NCI-H526 (cell line): ENCODE data around the gene BUB1B.
"Not testable (repeated sequence)": the region's sequence is repeated elsewhere in the genome, so short reads cannot be mapped to it uniquely, and the experiment has no call there.

Experiments
- DNase-seq, 2 experiments: peaks; one replicate each; lab custom pipeline; 2025; lab: John Stamatoyannopoulos, UW

Gene BUB1B

DNA sequence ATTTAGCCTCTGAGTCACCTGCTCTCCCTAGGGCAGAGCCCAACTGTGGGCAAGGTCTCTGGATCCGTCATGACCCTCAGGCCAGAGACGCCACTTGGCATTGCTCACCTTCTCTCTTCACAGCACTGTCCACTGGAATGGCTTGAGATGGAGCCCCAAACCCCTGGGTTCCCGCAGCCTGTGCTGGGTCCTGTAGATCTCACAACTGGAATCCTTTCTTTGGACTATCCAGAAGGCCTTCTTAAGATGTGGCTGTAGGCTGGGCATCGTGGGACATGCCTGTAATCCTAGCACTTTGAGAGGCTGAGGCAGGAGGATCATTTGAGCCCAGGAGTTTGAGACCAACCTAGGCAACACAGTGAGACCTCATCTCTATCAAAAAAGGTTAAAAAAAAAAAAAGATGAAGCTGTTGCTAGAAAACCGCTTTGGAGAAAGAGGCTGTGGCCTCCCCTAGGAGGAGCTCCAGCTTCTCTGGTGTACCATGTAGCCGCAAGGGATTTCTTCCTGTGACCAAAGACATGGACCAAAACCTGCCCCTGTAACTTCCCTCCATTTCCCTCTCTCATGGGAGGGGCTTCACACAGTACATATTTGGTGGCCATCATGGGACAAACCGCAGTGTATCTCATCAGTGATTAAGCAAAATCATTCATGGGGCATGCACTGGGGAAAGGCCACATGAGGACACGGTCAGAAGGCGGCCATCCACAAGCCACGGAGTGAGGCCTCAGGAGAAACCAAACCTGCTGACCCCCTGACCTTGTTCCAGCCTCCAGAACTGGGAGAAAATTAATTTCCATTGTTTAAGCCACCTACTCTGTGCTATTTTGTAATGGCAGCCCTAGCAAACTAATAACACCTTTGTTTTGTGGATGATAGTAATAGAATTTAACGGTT, 23.3 kb upstream of the BUB1B start:
- no peak for DNase-seq

DNA sequence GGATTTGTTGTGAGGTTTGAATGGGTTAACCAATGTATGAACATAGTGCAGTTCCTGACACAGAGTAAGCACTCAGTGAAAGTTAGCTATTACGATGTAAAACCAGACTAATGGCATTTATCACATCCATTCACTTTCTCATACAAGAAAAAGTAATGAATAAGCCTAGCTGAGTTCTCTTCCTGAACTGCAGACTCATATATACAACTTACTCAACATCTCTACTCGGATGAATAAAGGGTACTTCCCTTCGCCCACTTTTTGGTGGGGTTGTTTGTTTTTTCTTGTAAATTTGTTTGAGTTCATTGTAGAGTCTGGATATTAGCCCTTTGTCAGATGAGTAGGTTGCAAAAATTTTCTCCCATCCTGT, 22.7 kb upstream of the BUB1B start:
- not testable (repeated sequence) for DNase-seq

DNA sequence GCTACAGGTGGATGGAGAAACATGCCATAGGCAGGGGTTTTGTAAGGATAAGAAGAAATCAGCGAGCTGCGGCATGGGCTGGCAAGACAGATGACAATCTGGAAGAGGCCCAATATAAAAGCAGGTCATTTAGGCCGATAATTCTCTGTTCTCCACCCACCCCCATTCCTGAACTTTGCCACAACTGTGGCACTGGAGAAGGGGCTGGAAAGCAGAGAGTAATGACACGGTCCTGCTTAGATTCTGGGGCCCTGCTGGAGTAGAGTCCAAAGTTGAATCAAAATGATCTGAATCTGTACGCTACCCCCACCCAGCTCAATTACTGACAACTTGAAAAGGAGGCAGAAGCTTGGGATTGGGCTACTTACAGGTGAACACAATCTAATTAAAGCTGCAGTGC, 18.4 kb upstream of the BUB1B start:
- DNase-seq = no peak

DNA sequence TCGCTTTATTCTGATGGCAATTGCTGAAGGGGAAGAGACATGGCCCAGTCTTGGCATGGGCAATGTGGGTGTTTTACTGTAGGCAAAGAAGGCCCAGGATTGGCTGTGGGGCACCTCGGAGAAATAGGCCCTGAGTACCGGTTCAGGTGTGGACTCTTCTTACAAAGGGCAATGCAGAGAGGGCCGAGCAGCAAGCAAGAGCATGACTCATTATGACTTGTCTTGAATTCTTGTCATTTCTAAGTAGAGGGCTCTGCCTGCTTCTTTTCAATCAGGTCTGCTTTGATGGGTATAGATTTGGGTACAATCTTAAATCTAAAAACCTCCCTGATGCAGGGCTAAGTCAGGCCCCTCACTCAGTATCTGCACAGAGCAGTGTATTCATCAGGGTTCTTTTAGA, 14.8 kb upstream of the BUB1B start:
- no peak for DNase-seq

DNA sequence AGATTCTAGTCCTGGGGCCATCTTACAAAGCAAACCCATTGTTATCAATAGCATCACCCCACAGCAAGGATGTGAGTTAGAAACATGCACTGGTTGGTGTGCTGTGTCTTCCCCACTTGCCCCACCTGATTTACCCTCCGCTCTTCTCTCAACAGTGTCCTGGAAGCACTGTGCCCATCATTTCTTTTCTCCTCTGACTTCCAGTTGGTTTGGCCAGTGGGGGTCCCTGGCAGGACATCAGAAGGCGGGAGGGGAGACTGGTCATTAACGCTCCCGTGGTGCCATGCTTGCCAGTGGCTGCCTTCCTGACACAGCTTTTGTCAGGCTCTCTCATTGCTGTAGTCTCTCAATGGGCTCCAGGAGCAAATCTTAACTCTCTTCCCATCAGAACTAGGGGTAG, 11.5 kb upstream of the BUB1B start:
- no peak for DNase-seq

DNA sequence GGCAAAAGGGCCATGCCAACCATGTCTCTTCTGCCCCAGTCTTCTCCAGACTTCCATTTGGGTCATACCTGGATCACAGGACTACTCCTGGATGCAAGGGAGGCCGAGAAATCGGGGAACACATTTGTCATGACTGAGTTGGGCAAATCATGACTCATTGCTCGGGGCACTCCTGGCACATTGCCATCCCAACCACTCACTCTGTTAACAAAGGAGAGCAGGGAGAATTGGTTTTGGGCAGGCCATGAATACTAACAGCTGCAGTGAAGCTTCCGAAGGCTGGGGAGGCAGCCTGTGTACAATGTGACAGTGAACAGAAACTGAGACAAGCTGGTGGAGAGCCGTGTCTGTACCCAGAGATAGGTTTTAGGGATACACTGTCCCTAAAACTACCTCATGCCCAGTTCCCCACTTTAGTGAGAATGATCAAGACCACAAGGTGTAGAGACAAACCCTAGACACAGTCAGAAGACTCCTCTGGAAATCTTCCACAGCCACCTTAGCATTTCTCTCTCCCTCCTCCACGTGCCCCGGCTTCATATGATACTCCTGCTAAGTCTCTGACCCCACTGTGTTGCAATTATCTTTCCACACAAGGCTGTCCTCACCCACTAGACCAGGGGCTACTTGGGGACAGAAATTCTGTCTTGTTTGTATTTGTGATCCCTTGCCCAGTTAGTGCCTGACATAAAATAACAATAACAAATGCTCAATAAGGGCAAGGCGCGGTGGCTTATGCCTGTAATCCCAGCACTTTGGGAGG, 10.5 kb upstream of the BUB1B start:
- DNase-seq = no peak

DNA sequence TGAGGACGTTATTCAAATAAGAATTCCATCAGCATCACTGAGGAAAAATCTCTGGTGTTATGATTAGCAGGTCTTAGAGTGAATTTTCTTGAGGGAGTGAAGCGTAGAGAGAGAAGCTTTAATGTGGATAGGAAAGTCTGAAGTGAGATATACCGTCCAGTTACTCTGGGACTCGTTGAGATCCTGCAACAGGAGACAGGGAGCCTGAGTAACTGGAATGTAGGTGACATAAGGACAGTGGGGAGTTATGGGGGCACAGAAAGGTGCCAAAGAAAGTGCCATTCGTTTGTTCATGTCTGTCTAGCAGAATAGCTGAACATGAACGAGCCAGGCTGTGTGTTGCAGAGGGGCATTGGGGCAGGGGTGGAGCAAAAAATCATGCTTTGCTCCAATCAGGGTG, 9.4 kb upstream of the BUB1B start:
- DNase-seq = no peak

DNA sequence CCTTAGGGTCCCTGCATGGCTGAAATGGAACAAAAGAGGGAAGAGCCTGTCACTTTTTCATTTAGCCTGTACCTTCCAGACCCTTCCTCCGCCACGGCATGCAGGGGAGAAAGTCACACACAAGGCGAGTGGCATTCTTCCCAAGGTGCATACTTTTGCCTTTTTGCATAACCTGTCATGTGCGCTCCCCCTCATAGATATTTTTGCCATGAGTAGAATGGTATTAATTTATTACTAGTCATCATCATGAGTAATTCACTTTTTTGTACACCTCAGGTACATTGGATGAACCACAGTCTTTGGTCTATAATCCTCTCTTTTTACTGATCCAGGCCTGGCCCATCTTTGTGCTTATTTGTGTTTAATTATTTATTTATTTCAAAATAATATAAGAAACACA, 8.9 kb upstream of the BUB1B start:
- no peak for DNase-seq

DNA sequence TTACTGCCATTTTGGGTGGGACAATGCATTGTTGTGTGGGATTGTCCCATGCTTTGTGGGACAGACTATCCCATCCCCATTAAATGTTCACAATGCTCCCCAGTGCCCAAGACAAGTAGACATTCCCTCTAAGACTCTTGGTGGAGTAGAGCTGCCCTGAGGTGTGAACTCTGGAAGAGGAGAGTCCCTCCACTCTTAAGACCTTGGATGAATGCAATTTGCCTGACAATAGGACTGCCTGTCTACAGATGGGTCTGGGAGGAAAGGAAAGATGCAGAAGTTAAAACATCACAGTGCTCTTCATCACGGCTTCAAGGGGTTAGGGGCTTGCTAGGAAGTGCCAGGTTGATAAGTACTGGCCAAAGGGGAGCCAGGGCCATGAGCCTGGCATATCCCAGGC, 6.0 kb upstream of the BUB1B start:
- DNase-seq = peak; percentile 57 to 70

DNA sequence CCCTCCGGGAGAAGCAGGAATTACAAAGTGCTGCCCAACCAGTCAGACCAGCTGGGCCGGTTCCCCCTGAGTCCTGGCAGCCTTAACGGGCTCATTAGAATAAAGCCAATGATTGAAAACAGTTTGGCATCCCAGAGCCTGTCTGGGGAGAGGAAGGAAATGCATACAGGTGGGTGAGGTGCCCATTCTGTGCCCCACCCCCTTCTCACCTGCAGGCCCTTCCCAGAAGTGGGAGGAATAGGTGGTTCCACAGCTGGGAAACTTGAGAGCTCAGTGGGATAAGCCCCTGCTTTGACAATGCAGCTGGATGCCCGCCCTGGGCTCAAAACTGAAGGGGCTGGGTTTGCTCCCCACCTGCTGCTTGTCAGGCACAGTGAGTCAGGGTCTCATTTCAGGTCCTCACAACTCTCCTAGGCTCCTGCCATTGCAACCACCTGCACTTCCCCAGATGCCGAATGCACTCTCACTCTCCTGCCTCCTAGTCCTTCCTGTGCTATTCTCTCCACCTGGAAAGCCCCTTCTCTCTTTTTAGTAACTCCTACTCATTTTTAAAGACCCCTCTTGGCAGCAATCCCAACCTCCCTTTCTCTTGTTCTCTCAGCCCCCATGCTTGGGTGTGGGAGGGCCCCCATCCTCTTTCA, 5.5 kb upstream of the BUB1B start:
- DNase-seq = peak; percentile 97 to 98

DNA sequence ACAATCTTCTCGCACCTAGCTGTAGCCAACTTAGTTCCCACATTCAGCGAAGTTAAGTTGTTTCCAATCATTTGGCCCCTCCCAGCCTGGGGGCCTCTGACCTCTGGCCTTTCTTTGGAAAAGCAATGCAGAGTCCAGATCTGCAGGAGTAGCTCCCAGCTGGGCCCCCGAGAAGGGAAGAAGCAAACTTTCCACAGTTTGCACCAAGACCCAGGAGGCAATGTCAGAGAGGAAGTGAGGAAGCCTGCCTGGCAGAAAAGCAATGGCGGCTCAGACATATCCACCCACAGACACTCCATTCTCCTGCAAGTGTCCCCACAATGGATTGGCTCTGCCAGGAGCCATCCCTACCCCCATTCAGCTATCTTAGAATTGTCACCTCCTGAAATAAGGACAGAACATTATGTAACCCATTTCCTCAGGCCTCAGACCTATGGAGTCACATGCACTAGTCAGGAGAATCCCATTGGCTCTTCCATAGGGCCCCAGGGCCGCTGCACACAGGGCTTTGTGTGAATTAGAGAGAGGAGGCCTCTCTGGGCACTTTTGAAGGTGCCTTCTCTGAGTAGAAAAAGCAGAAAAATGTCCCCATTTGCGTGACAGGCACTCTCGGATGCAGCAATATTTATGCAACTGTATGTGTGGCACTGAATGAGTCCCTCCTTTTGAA, 3.0 kb upstream of the BUB1B start:
- no peak for DNase-seq

DNA sequence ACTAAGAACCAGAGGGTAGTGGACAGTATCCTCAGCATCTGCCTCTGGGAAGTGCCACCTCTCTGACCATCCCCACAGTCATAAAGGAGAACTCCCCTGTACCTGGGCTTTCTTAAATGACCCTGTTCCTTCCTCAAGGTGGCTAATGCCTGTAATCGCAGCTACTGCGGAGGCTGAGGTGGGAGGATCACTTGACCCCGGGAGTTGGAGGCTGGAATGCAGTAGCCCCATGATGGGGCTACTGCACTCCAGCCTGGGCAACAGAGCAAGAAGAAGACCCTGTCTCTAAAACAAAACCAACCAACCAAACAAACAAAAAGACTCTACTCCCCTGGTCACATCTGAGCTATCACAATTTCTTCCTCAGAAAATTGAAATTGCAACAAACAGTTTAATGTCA, 848 bp upstream of the BUB1B start:
- no peak for DNase-seq

DNA sequence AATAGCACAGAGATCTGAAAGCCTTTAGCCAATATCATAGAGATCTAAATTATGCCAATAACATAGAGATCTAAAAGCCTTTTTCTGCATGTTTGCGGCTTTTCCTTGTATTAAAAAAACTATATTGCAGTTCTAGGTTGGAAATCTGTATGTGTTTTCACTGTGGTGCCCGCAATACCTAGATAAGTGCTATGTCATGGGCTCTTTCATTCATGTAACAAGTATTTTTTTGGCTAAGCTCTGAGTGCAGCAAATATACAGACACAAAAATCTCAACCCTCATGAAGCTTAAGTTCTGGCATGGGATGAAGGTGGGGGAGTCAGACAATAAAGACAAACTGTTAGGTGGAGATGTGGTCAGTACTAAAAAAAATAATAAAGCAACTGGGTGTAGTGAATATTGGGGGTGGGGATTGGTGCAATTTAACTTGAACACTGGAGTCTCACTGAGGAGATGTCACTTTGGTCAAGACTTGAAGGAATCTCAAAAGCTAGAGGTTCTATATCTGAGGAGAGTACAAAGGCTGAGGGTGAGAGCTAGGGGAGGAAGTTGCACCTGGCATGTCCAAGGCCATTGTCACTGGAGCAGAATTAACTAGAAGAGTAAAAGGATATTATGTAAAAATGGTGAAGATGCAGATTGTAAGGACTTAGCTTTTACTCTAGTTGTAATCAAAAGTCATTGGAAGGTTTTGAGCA, 973 bp downstream of the BUB1B start:
- DNase-seq = no peak

DNA sequence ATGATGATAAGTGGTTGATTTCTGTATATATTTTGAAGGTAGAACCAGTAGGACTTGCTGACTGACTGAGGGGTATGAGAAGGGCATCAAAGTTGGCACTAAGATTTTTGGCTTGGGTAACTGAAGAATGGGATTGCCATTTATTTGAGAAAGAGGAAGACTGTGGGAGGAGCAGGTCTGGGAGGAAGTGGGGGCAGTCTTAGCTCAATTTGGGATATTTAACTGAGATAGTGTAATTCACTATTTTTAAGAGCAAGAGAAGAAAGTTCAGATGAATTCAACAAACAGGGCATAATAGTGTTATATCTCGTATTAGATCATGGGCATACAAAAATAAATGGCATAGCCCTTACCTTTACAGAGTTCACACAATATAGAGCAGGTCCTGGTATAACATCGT, 1.7 kb downstream of the BUB1B start:
- DNase-seq = no peak

DNA sequence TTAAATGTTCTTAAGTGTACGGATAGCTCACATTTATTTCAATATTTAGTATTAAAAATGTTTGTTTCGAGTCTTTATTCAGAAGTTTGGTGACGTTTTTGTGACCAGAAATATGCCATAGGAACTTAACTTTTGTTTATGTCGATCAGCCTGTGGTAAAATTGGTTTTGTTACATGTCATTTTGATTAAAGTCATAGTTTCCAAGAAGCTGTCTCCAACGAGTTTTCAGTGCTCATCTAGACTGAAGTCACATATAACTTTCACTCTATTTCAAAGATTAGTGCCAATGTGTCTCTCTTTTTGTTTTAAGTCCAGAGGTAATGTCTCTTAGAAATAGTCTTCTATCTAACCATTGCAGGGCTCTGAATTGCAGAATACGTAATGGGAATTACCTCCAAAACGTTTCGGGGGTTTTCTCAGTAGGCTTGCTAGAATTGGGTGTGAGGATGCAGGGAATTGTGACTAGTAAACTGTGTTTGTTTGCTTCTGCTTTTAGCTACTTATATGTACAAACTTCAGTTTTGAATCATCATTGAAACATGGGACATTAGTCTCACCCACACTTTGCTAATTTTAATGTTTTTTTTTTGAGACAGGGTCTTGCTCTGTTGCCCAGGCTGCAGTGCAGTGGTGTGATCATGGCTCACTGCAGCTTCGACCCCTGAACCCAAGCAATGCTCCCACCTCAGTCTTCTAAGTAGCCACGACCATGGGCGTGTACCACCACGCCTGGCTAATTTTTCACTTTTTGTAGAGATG, 3.0 kb downstream of the BUB1B start:
- no peak for DNase-seq

DNA sequence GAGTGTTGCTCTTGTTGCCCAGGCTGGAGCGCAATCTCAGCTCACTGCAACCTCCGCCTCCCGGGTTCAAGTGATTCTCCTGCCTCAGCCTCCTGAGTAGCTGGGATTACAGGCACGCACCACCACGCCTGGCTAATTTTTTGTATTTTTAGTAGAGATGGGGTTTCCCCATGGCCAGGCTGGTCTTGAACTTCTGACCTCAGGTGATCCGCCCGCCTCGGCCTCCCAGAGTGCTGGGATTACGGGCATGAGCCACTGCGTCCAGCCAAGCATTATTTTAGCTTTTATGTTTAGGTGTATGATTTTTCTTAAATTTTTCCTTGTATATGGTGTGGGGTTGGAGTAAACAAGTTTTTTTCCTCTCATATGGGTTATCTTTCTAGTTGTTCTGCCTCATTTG, 6.5 kb downstream of the BUB1B start:
- DNase-seq = not testable (repeated sequence)

DNA sequence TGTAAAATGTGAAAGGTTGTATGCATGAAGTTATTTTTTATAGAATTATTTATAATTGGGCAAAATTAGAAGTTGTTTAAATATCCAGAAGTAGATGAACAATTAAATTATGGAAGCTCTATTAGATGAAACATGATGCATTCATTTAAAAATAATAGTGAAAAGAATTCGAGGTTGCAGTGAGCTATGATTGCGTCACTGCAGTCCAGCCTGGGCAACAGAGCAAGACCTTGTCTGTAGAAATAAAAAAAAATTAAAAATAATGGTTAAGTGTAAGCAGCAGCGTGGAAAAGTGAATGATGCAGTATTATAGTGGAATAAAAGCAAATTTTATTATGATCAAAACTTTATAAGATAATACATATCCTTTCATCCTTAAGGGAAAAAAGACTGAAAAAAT, 14.3 kb downstream of the BUB1B start:
- DNase-seq = no peak

DNA sequence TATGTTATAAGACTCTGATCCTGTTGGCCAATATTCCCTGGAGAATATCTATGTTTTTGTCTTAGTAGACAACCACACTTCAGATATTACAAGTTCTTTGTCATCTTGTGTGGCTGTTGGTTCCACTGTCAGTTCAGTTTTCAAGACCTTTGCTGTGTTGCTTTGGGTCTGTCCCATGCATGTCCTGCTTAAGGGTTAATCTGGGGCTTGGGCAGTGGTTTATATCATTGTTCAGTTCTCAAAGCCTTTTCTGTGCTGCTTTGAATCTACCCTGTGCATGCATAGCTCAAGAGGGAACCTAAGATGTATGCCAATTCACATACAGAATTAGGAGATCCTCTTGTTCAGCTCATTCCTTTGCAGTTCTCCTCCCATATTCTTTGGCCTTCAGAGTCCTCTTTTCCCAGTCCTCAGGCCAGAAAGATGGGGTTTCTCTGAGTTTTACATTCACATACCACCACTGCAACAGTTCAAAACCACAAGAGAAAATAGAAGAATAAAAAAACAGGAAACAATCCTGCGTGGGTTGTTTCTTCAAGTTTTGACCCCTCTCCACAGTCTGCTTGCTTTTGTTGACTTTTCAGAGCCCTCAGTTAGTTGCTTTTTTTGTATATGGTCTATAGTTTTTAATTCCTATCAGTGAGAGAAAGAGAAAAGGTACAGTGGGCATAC, 21.6 kb downstream of the BUB1B start:
- no peak for DNase-seq

DNA sequence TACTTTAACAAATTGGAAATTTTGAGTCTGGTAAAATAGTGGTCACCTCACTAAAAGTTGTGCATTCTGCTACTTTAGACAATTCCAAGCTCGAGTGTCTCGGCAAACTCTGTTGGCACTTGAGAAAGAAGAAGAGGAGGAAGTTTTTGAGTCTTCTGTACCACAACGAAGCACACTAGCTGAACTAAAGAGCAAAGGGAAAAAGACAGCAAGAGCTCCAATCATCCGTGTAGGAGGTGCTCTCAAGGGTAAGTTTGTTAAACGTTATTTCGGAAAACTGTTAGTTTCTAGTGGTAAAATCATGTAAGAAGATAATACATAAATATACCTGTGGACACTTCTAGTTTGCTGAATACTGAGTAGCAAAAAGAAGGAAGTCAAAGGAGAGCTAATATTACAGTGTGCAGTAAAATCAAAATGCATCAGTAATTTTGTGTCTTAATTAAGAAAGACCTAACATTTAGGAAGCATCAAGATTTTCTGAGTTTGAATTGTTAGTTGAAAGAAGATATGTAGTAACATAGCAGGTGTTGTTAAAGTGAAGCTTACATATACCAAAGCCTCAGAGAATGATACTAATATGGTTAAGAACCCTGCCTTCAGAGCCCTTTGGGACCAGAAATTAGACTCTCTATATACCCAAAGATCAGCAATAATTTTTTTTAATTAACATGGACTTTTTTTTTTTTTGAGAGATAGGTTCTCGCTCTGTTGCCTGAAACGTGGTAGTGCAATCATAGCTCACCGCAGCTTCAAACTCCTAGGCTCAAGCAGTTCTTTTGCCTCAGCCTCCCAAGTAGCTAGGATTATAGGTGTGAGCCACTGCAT, 23.0 kb downstream of the BUB1B start:
- DNase-seq = no peak

DNA sequence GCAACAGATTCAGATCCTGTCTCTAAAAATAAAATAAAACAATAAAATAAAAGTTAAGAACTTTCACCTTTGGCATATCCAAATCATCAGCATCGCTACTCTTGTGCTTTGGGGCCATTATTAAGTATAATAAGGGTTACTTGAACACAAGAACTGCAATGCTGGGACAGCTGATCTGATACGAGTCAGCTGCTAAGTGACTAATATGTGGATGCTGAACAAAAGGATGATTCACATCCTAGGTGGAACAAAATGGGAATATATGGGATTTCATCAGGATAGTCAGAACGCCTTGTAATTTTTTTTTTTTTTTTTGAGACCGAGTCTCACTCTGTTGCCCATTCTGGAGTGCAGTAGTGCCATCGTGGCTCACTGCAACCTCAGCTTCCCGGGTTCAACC, 29.7 kb downstream of the BUB1B start:
- DNase-seq = no peak
